Neural cell (in vitro differentiated cells): Measurements from ENCODE around the gene TUBAL3. TPM values are rescaled to one million over a fixed set of nuclear protein-coding genes. Genes with fewer than 3 reads are reported as not detected.

Experiments used
- H2AFZ ChIP-seq: fragments of 200-600, 300-800 bp; sonication (generic), shearing (Covaris generic); 2 replicates; pipeline ENCODE4 v1.6.0; 2014; ENCODE audit warnings: low read depth, mild to moderate bottlenecking, antibody characterized with exemption, low read length, moderate library complexity
- H3F3A ChIP-seq: fragments of 200-600 bp; shearing (Covaris generic); 2 replicates; pipeline ENCODE4 v1.6.1; 2016; ENCODE audit warnings: mild to moderate bottlenecking, moderate library complexity, mixed read lengths, antibody characterized with exemption, low read length; ENCODE audit not compliant: insufficient read depth, poor library complexity, severe bottlenecking
- H3K27ac ChIP-seq: fragments of 200-600, 300-800 bp; sonication (generic), shearing (Covaris generic); 2 replicates; pipeline ENCODE4 v1.5.1; 2014; ENCODE audit warnings: mild to moderate bottlenecking, low read length, moderate library complexity
- H3K27me3 ChIP-seq: fragments of 300-800, 200-600 bp; sonication (generic), shearing (Covaris generic); 2 replicates; pipeline ENCODE4 v1.6.0; 2014; ENCODE audit warnings: mild to moderate bottlenecking, low read depth, low read length, moderate library complexity; ENCODE audit not compliant: insufficient read depth
- H3K36me3 ChIP-seq: fragments of 300-800, 200-600 bp; sonication (generic), shearing (Covaris generic); 2 replicates; pipeline ENCODE4 v1.5.1; 2014; ENCODE audit warnings: mild to moderate bottlenecking, antibody characterized with exemption, low read length, moderate library complexity; ENCODE audit not compliant: insufficient read depth
- H3K4me2 ChIP-seq: fragments of 300-800, 200-600 bp; sonication (generic), shearing (Covaris generic); 2 replicates; pipeline ENCODE4 v1.6.0; 2014; ENCODE audit warnings: mild to moderate bottlenecking, low read length
- H3K4me3 ChIP-seq: fragments of 300-800, 200-600 bp; sonication (generic), shearing (Covaris generic); 2 replicates; pipeline ENCODE4 v1.5.1; 2014; ENCODE audit warnings: mild to moderate bottlenecking, low read length, moderate library complexity
- H3K79me2 ChIP-seq: fragments of 200-600 bp; shearing (Covaris generic); replicated peaks from 2 replicates; pipeline ENCODE4 v1.6.0; 2014; ENCODE audit warnings: mild to moderate bottlenecking, low read length, moderate library complexity; ENCODE audit not compliant: insufficient read depth
- H3K9ac ChIP-seq: fragments of 300-800, 200-600 bp; sonication (generic), shearing (Covaris generic); 2 replicates; pipeline ENCODE4 v1.6.1; 2016; ENCODE audit warnings: mild to moderate bottlenecking, low read length, mixed read lengths
- H3K9me2 ChIP-seq: fragments of 200-600 bp; shearing (Covaris generic); 2 replicates; pipeline ENCODE4 v1.6.1; 2016; ENCODE audit warnings: mild to moderate bottlenecking, low read length, mixed read lengths; ENCODE audit not compliant: insufficient read depth
- H3K9me3 ChIP-seq: fragments of 200-600, 300-800 bp; sonication (generic), shearing (Covaris generic); 2 replicates; pipeline ENCODE4 v1.6.1; 2016; ENCODE audit warnings: mild to moderate bottlenecking, mixed run types, low read length, moderate library complexity, mixed read lengths
- H4K20me1 ChIP-seq: fragments of 200-600 bp; shearing (Covaris generic); 2 replicates; pipeline ENCODE4 v1.6.1; 2016; ENCODE audit warnings: mild to moderate bottlenecking, mixed run types; ENCODE audit not compliant: insufficient read depth
- EP300 ChIP-seq: fragments of 450-650 bp; conservative IDR thresholded peaks from 2 replicates; pipeline ENCODE4 v1.6.1; 2014; ENCODE audit warnings: antibody characterized with exemption, mild to moderate bottlenecking, moderate library complexity; ENCODE audit not compliant: poor library complexity, severe bottlenecking
- EZH2 ChIP-seq: fragments of 200-600, 300-800 bp; shearing (Covaris generic), sonication (generic); IDR thresholded peaks from 2 replicates; pipeline ENCODE4 v1.6.1; 2014; ENCODE audit warnings: antibody characterized with exemption, low read length, borderline replicate concordance, mild to moderate bottlenecking; ENCODE audit not compliant: insufficient read depth, poor library complexity, severe bottlenecking
- MXI1 ChIP-seq: fragments of 450-650 bp; conservative IDR thresholded peaks from 2 replicates; pipeline ENCODE4 v1.6.1; 2014; ENCODE audit warnings: antibody characterized with exemption, mild to moderate bottlenecking; ENCODE audit not compliant: poor library complexity, severe bottlenecking
- POLR2AphosphoS5 ChIP-seq: IDR thresholded peaks from 2 replicates; pipeline ENCODE4 v1.6.1; 2012
- RAD21 ChIP-seq: fragments of 450-650 bp; conservative IDR thresholded peaks from 2 replicates; pipeline ENCODE4 v1.6.1; 2014; ENCODE audit warnings: antibody characterized with exemption, mild to moderate bottlenecking, moderate library complexity
- SMC3 ChIP-seq: fragments of 450-650 bp; conservative IDR thresholded peaks from 2 replicates; pipeline ENCODE4 v1.6.1; 2014; ENCODE audit warnings: antibody characterized with exemption, mild to moderate bottlenecking, moderate library complexity; ENCODE audit not compliant: poor library complexity
- TAF1 ChIP-seq: IDR thresholded peaks from 2 replicates; pipeline ENCODE4 v1.6.1; 2012; ENCODE audit warnings: low read depth
- polyA plus RNA-seq: library from polyadenylated mRNA; depleted of rRNA; stranded (reverse); fragments of >200 nt; gene quantifications from 2 replicates; pipeline ENCODE4 v1.2.3, GENCODE V29; 2014
- TF ChIP-seq, protein P1 (sequence below): fragments of 450-650 bp; IDR thresholded peaks from 2 replicates; pipeline ENCODE4 v1.5.1; 2014; ENCODE audit warnings: antibody characterized with exemption, mild to moderate bottlenecking, moderate library complexity; ENCODE audit not compliant: poor library complexity, severe bottlenecking
- TF ChIP-seq, protein P2 (sequence below): IDR thresholded peaks from 2 replicates; pipeline ENCODE4 v1.6.1; 2012; ENCODE audit warnings: borderline replicate concordance

TUBAL3 gene
- polyA plus RNA-seq, 1 donor from 2014 or later = not detected

DNA sequence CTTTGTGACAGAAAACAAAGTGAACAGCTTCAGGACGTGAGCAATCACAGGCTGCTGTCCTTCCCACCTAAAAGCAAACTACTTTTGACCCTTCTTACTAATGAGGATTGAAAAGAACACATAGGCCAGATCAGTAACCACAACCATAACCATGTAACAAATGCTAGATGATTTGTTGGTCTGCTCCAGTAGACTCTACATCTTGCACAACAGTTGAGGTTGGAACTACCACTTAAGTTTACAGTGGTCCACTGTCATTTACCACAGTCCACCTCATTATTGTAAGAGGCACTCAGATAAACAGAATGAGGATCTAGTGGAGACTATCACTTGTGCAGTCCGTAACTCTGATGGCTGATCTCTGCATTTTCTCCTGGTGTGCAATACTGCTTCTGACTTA is 35.6 kb upstream of the TUBAL3 start:
- Histone ChIP-seq H3K36me3 (no peaks in the 10 kb centered on the region), H3F3A (no peaks in the 10 kb centered on the region), H4K20me1 (no peaks in the 10 kb centered on the region), H3K9ac (no peak overlapping the region), H3K4me3 (no peak overlapping the region), H3K9me3 (no peaks in the 10 kb centered on the region), H3K27ac (no peak overlapping the region), H3K4me2 (no peak overlapping the region), H3K9me2 (no peaks in the 10 kb centered on the region), H2AFZ (no peak overlapping the region), H3K79me2 (no peaks in the 10 kb centered on the region), H3K27me3 (no peaks in the 10 kb centered on the region)
- TF ChIP-seq, protein P1, sequence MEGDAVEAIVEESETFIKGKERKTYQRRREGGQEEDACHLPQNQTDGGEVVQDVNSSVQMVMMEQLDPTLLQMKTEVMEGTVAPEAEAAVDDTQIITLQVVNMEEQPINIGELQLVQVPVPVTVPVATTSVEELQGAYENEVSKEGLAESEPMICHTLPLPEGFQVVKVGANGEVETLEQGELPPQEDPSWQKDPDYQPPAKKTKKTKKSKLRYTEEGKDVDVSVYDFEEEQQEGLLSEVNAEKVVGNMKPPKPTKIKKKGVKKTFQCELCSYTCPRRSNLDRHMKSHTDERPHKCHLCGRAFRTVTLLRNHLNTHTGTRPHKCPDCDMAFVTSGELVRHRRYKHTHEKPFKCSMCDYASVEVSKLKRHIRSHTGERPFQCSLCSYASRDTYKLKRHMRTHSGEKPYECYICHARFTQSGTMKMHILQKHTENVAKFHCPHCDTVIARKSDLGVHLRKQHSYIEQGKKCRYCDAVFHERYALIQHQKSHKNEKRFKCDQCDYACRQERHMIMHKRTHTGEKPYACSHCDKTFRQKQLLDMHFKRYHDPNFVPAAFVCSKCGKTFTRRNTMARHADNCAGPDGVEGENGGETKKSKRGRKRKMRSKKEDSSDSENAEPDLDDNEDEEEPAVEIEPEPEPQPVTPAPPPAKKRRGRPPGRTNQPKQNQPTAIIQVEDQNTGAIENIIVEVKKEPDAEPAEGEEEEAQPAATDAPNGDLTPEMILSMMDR = no peak
- TF ChIP-seq, protein P2, sequence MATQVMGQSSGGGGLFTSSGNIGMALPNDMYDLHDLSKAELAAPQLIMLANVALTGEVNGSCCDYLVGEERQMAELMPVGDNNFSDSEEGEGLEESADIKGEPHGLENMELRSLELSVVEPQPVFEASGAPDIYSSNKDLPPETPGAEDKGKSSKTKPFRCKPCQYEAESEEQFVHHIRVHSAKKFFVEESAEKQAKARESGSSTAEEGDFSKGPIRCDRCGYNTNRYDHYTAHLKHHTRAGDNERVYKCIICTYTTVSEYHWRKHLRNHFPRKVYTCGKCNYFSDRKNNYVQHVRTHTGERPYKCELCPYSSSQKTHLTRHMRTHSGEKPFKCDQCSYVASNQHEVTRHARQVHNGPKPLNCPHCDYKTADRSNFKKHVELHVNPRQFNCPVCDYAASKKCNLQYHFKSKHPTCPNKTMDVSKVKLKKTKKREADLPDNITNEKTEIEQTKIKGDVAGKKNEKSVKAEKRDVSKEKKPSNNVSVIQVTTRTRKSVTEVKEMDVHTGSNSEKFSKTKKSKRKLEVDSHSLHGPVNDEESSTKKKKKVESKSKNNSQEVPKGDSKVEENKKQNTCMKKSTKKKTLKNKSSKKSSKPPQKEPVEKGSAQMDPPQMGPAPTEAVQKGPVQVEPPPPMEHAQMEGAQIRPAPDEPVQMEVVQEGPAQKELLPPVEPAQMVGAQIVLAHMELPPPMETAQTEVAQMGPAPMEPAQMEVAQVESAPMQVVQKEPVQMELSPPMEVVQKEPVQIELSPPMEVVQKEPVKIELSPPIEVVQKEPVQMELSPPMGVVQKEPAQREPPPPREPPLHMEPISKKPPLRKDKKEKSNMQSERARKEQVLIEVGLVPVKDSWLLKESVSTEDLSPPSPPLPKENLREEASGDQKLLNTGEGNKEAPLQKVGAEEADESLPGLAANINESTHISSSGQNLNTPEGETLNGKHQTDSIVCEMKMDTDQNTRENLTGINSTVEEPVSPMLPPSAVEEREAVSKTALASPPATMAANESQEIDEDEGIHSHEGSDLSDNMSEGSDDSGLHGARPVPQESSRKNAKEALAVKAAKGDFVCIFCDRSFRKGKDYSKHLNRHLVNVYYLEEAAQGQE = no peak
- no peak for TF ChIP-seq EP300
- TF ChIP-seq RAD21 = no peak
- no peak for TF ChIP-seq EZH2
- TF ChIP-seq POLR2AphosphoS5 = no peak
- no peak for TF ChIP-seq TAF1
- no peak for TF ChIP-seq MXI1
- TF ChIP-seq SMC3 = no peak

DNA sequence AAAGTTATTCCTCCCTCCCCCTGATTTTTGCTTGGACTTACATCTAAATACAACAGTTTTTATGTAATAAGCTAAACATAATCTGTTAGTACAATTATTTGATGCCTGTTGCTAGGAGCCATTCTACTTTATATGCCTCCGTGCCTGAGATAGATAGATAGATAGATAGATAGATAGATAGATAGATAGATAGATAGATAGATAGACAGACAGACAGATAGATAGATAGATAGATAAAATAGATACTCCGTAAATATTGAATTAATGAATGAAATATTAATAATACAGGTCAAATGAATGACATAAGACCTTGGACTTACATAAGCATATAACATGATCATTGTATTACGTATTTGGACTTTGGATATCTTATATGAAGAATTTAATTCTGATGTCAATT is 30.7 kb upstream of the TUBAL3 start:
- H3K9me3 ChIP-seq = no peaks in the 10 kb centered on the region
- no peaks in the 10 kb centered on the region for H3F3A ChIP-seq
- no peaks in the 10 kb centered on the region for H3K79me2 ChIP-seq
- no peaks in the 10 kb centered on the region for H3K9me2 ChIP-seq
- no peaks in the 10 kb centered on the region for H3K36me3 ChIP-seq
- H3K9ac ChIP-seq = no peak overlapping the region
- no peaks in the 10 kb centered on the region for H4K20me1 ChIP-seq
- no peak overlapping the region for H3K27ac ChIP-seq
- H3K4me3 ChIP-seq = no peak overlapping the region
- no peak overlapping the region for H3K4me2 ChIP-seq
- no peak overlapping the region for H2AFZ ChIP-seq
- no peaks in the 10 kb centered on the region for H3K27me3 ChIP-seq
- TF ChIP-seq, protein P2 = no peak
- TF ChIP-seq POLR2AphosphoS5 (no peak), EZH2 (no peak), MXI1 (no peak), TAF1 (no peak), EP300 (no peak), SMC3 (no peak), RAD21 (no peak)
- TF ChIP-seq, protein P1 = no peak
